WI38 (cell line): Measurements from ENCODE around the gene CD27.
A peak's percentile ranks its signal among the peaks of the same experiment; 100 is the strongest.
"Not testable (repeated sequence)": the region's sequence is repeated elsewhere in the genome, so short reads cannot be mapped to it uniquely, and the experiment has no call there.

Source experiments
- H3K4me3 ChIP-seq: 2 replicates; pipeline ENCODE4 v1.5.1; 2011; ENCODE audit warnings: low read depth, mild to moderate bottlenecking, control low read depth, low read length
- TF ChIP-seq, protein P1 (sequence below): IDR thresholded peaks from 2 replicates; pipeline ENCODE4 v1.5.1; 2012; ENCODE audit warnings: low read depth, mild to moderate bottlenecking, control low read depth, low read length

The CD27 gene

DNA sequence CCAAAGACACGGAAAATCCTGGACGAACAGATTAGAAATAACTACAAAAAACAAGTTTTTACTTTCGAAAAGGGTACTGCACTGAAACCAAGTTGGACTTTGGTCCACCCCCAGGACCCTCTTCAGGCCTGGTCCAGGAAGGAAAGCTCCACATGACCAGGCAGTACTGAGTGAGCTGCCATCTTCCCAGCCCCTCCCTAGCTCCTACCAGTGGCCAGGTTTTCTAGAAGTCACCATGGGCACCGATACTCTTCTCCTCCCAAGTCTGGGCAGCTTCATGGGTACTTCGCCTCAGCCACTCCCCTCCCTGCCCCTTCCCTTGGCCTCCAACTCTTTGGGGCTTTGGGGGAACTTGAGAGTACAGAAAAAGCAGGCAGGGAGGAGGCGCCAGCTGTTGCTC lies 19.1 kb downstream of the CD27 start:
- TF ChIP-seq, protein P1, sequence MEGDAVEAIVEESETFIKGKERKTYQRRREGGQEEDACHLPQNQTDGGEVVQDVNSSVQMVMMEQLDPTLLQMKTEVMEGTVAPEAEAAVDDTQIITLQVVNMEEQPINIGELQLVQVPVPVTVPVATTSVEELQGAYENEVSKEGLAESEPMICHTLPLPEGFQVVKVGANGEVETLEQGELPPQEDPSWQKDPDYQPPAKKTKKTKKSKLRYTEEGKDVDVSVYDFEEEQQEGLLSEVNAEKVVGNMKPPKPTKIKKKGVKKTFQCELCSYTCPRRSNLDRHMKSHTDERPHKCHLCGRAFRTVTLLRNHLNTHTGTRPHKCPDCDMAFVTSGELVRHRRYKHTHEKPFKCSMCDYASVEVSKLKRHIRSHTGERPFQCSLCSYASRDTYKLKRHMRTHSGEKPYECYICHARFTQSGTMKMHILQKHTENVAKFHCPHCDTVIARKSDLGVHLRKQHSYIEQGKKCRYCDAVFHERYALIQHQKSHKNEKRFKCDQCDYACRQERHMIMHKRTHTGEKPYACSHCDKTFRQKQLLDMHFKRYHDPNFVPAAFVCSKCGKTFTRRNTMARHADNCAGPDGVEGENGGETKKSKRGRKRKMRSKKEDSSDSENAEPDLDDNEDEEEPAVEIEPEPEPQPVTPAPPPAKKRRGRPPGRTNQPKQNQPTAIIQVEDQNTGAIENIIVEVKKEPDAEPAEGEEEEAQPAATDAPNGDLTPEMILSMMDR: no peak
- no peak overlapping the region for H3K4me3 ChIP-seq

- TF ChIP-seq, protein P1: no peak
- no peak overlapping the region for H3K4me3 ChIP-seq
These were observed 19.8 kb downstream of the CD27 start for GRCh38 chr12:6464531-6464930.

GRCh38 chr12:6465467-6466183 lies 20.9 kb downstream of the CD27 start:
- TF ChIP-seq, protein P1: peak; percentile 97
- no peak overlapping the region for H3K4me3 ChIP-seq

GRCh38 chr12:6466184-6466573 lies 21.4 kb downstream of the CD27 start:
- TF ChIP-seq, protein P1: no peak
- no peak overlapping the region for H3K4me3 ChIP-seq

- not testable (repeated sequence) for H3K4me3 ChIP-seq
These were observed 22.0 kb downstream of the CD27 start for GRCh38 chr12:6466751-6467150.

GRCh38 chr12:6467571-6468282 lies 23.0 kb downstream of the CD27 start:
- not testable (repeated sequence) for H3K4me3 ChIP-seq

DNA sequence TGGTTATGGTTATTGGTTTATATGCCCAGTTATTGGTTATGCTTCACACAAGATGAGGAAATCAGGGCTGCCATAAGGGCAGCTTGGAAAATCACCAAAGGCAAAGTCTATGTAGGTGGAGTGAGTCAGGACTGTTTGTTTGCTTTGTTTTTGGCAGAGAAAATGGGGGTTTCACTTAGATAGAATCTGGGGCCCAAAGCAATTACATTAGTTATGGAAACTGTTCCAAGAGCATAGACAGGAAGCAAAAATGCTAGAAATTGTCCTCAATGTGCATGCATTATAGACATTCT lies 23.5 kb downstream of the CD27 start:
- TF ChIP-seq, protein P1: no peak
- no peak overlapping the region for H3K4me3 ChIP-seq

DNA sequence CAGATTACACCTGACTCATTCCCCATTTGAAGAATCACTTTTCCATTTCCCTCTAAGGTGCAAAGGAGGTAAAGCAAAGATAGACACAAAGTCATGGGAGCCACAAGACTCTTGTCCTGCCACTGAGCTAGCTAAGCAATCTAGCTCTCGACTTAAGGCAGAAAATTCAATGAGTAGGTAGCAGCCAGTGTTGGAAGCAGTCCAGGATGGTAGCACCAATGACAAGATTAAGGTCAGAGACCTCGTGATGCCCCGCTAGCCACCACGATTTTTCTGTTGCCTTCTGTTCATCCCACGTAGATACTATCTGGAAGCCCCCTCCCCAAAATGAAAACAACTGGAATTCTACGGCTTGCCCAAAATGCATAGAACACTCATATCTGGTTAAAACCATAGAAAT lies 24.3 kb downstream of the CD27 start:
- H3K4me3 ChIP-seq: peak overlapping the region; percentile 83
- TF ChIP-seq, protein P1: no peak
